Nephron (organoid): ENCODE data around the gene PYGM.

Source experiments
- H3K27ac Mint-ChIP-seq, 3 experiments: 2 replicates each; pipeline ENCODE4 v1.8.0; 2020; ENCODE audit warnings: mixed read lengths in 3 of 3, mild to moderate bottlenecking in 2 of 3, moderate library complexity in 1 of 3
- H3K27me3 Mint-ChIP-seq: 2 replicates; pipeline ENCODE4 v1.8.0; 2021; ENCODE audit warnings: low read depth, mild to moderate bottlenecking, moderate library complexity, mixed read lengths
- H3K36me3 Mint-ChIP-seq: 2 replicates; pipeline ENCODE4 v1.8.0; 2020; ENCODE audit warnings: low read depth, mixed read lengths
- H3K4me1 Mint-ChIP-seq: 2 replicates; pipeline ENCODE4 v1.8.0; 2020; ENCODE audit warnings: mixed read lengths
- H3K4me3 Mint-ChIP-seq, 3 experiments: 2 replicates each; pipeline ENCODE4 v1.8.0; 2020; ENCODE audit warnings: mild to moderate bottlenecking in 3 of 3, mixed read lengths in 3 of 3, moderate library complexity in 2 of 3
- H3K9me3 Mint-ChIP-seq: 2 replicates; pipeline ENCODE4 v1.8.0; 2020; ENCODE audit warnings: mixed read lengths
- CTCF ChIP-seq, 3 experiments: fragments of 200-600 bp; sonication (generic); IDR thresholded peaks; one replicate each; pipeline ENCODE4 v1.5.0; 2021; ENCODE audit warnings: antibody characterized with exemption in 3 of 3; ENCODE audit not compliant: unreplicated experiment in 3 of 3

PYGM gene

GRCh38 chr11:64763526-64764039, 3.8 kb upstream of the PYGM start:
- Mint-ChIP-seq H3K4me3 (peak overlapping the region in 2 of 3 experiments; percentile 8 to 28), H3K27ac (peak overlapping the region; percentile 82 to 86 (median 83)), H3K4me1 (peaks cover 62% of the 10 kb centered on the region), H3K27me3 (no peaks in the 10 kb centered on the region), H3K36me3 (peaks cover 52% of the 10 kb centered on the region), H3K9me3 (no peaks in the 10 kb centered on the region)
- no peak for TF ChIP-seq CTCF (IDR thresholded peaks at IDR 0.05; ENCODE audit: unreplicated experiment in 3 of 3)

GRCh38 chr11:64762674-64763525, 3.1 kb upstream of the PYGM start:
- Mint-ChIP-seq H3K36me3 (peaks cover 45% of the 10 kb centered on the region), H3K27me3 (no peaks in the 10 kb centered on the region), H3K9me3 (no peaks in the 10 kb centered on the region), H3K4me1 (peaks cover 62% of the 10 kb centered on the region), H3K27ac (peak overlapping the region; percentile 59 to 86 (median 83)), H3K4me3 (peak overlapping the region; percentile 8 to 14 (median 14))
- no peak for TF ChIP-seq CTCF (IDR thresholded peaks at IDR 0.05; ENCODE audit: unreplicated experiment in 3 of 3)

DNA sequence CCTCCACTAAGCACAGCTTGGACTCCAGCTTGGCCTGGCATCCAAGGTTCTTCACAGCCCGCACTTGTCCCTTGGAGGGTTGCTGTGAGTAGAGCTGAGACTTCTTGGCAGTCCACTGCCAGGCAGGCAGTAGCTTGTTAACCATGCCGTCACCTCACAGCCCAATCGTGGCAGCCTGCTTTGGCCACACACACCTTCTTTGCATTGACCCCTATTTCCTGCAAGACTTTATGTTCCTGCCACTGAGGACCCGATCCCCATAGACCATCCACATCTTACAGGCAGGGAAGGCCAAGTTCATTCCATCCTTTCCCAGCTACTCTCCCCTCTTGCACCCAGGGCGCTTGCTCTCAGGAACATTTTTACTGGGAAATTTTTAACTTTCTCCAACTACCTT, 2.5 kb upstream of the PYGM start:
- TF ChIP-seq CTCF (IDR thresholded peaks at IDR 0.05; ENCODE audit: unreplicated experiment in 3 of 3) = no peak
- peaks cover 39% of the 10 kb centered on the region for H3K36me3 Mint-ChIP-seq
- H3K27ac Mint-ChIP-seq = peak overlapping the region; percentile 59 to 86 (median 83)
- H3K4me3 Mint-ChIP-seq = peak overlapping the region; percentile 8 to 18 (median 14)
- no peaks in the 10 kb centered on the region for H3K27me3 Mint-ChIP-seq
- H3K4me1 Mint-ChIP-seq = peaks cover 62% of the 10 kb centered on the region
- H3K9me3 Mint-ChIP-seq = no peaks in the 10 kb centered on the region

GRCh38 chr11:64760759-64761420, 1.1 kb upstream of the PYGM start:
- Mint-ChIP-seq H3K36me3 (peaks cover 31% of the 10 kb centered on the region), H3K4me1 (peaks cover 62% of the 10 kb centered on the region), H3K27me3 (no peaks in the 10 kb centered on the region)

GRCh38 chr11:64759131-64759721, 548 bp downstream of the PYGM start:
- Mint-ChIP-seq H3K27me3 (no peaks in the 10 kb centered on the region), H3K27ac (peak overlapping the region; percentile 83 to 91 (median 88)), H3K9me3 (no peaks in the 10 kb centered on the region), H3K4me1 (peaks cover 49% of the 10 kb centered on the region), H3K4me3 (peak overlapping the region; percentile 47 to 61 (median 54)), H3K36me3 (peaks cover 16% of the 10 kb centered on the region)
- no peak for TF ChIP-seq CTCF (IDR thresholded peaks at IDR 0.05; ENCODE audit: unreplicated experiment in 3 of 3)

More at GRCh38 chr11:64760759-64761420, 1.1 kb upstream of the PYGM start:
- no peak for TF ChIP-seq CTCF (IDR thresholded peaks at IDR 0.05; ENCODE audit: unreplicated experiment in 3 of 3)
- Mint-ChIP-seq H3K27ac (peak overlapping the region; percentile 80 to 85 (median 83)), H3K9me3 (no peaks in the 10 kb centered on the region), H3K4me3 (peak overlapping the region in 2 of 3 experiments; percentile 15 to 49)
